HepG2 (cell line): Measurements from ENCODE around the gene MAP2K5. TPM values are rescaled to one million over a fixed set of nuclear protein-coding genes. Genes with fewer than 3 reads are reported as not detected.
A peak's percentile ranks its signal among the peaks of the same experiment; 100 is the strongest.

ENCODE experiments used
- ATRX ChIP-seq: sonication (generic); formaldehyde crosslinking; IDR thresholded peaks from 2 replicates; pipeline ENCODE4 v1.4.0; 2020; ENCODE audit warnings: missing genetic modification reagents, borderline replicate concordance
- CREB1 ChIP-seq, 2 experiments: fragments of 450-650 bp in 1 of 2; IDR thresholded peaks; 2 replicates each; pipeline ENCODE4 v1.6.1; 2016 to 2017; ENCODE audit warnings: control low read depth in 1 of 2, mild to moderate bottlenecking in 1 of 2, missing compliant biosample characterization in 1 of 2, missing genetic modification characterization in 1 of 2
- EZH2 ChIP-seq: conservative IDR thresholded peaks from 2 replicates; pipeline ENCODE4 v1.6.1; 2012; ENCODE audit warnings: mild to moderate bottlenecking, low read depth, low read length, moderate library complexity
- FOXJ3 ChIP-seq: sonication (generic); formaldehyde crosslinking; IDR thresholded peaks from 2 replicates; pipeline ENCODE4 v1.4.0; 2020; ENCODE audit warnings: missing genetic modification reagents, mild to moderate bottlenecking, borderline replicate concordance
- HIVEP1 ChIP-seq: sonication (generic); formaldehyde crosslinking; IDR thresholded peaks from 2 replicates; pipeline ENCODE4 v1.4.0; 2020; ENCODE audit warnings: mild to moderate bottlenecking, missing genetic modification reagents
- HNRNPLL ChIP-seq: fragments of 200-400 bp; formaldehyde crosslinking; IDR thresholded peaks from 2 replicates; pipeline ENCODE4 v1.6.1; 2017; ENCODE audit warnings: mild to moderate bottlenecking, low read depth, low read length; ENCODE audit not compliant: poor library complexity, severe bottlenecking
- MTF2 ChIP-seq: sonication (generic); formaldehyde crosslinking; IDR thresholded peaks from 2 replicates; pipeline ENCODE4 v1.5.0; 2020; ENCODE audit warnings: missing genetic modification reagents, borderline replicate concordance
- RBM39 ChIP-seq: fragments of 200-400 bp; formaldehyde crosslinking; IDR thresholded peaks from one replicate; pipeline ENCODE4 v1.6.1; 2018; ENCODE audit warnings: antibody characterized with exemption, mild to moderate bottlenecking, low read depth, low read length; ENCODE audit not compliant: poor library complexity, severe bottlenecking
- TGIF2 ChIP-seq: IDR thresholded peaks from 2 replicates; pipeline ENCODE4 v1.6.1; 2016; ENCODE audit warnings: control low read depth, missing compliant biosample characterization
- USF2 ChIP-seq, 2 experiments: sonication (generic) in 1 of 2; formaldehyde crosslinking in 1 of 2; IDR thresholded peaks; 2 replicates each; pipeline versions ENCODE4 v1.5.1 to v1.6.1; 2011 to 2020; ENCODE audit warnings: borderline replicate concordance in 1 of 2, low read depth in 1 of 2, low read length in 1 of 2, mild to moderate bottlenecking in 1 of 2, missing genetic modification reagents in 1 of 2, moderate library complexity in 1 of 2
- ZBTB39 ChIP-seq: sonication (generic); formaldehyde crosslinking; IDR thresholded peaks from 2 replicates; pipeline ENCODE4 v1.5.0; 2020; ENCODE audit warnings: missing genetic modification reagents
- ZNF224 ChIP-seq: sonication (generic); formaldehyde crosslinking; IDR thresholded peaks from 2 replicates; pipeline ENCODE4 v1.5.0; 2020; ENCODE audit warnings: mild to moderate bottlenecking, missing genetic modification reagents
- ZNF775 ChIP-seq: sonication (generic); formaldehyde crosslinking; IDR thresholded peaks from 2 replicates; pipeline ENCODE4 v1.4.0; 2020; ENCODE audit warnings: missing genetic modification reagents, mild to moderate bottlenecking, moderate library complexity, borderline replicate concordance
- ZNF777 ChIP-seq: sonication (generic); formaldehyde crosslinking; IDR thresholded peaks from 2 replicates; pipeline ENCODE4 v1.4.0; 2020; ENCODE audit warnings: missing genetic modification reagents
- ZNF800 ChIP-seq: sonication (generic); formaldehyde crosslinking; IDR thresholded peaks from 2 replicates; pipeline ENCODE4 v1.4.0; 2020; ENCODE audit warnings: missing genetic modification reagents
- polyA plus RNA-seq, 8 experiments: library from polyadenylated mRNA; depleted of rRNA in 3 of 8; stranded (reverse) in 7 of 8; unstranded in 1 of 8; fragments of >200 nt; fragmentation: Illumina TruSeq in 4 of 8; extraction: Trizol in 4 of 8; gene quantifications; 2 replicates each; pipeline versions ENCODE4 v1.2.1 to v1.2.3, GENCODE V29; 2011 to 2016; ENCODE audit warnings: low read depth in 4 of 8, missing spikeins in 1 of 8, mixed read lengths in 1 of 8; ENCODE audit not compliant: insufficient read depth in 1 of 8
- total RNA-seq, 5 experiments: library from RNA; depleted of rRNA; stranded (reverse); fragments of >200 nt; fragmentation: Illumina TruSeq; extraction: Trizol; gene quantifications; 2 replicates each; pipeline ENCODE4 v1.2.3, GENCODE V29; 2016; ENCODE audit warnings: low read depth in 1 of 5

MAP2K5 gene
- total and polyA plus RNA-seq, 2 of the 13 experiments (the other 11 are each of a cell fraction or from before 2014, with no cell fraction given): 4.0 to 4.3 TPM

GRCh38 chr15:67834581-67835296, 292.2 kb downstream of the MAP2K5 start (continued):
- TF ChIP-seq MTF2 (CRISPR knock-in tag): peak; percentile 85
- TF ChIP-seq ZNF777: peak; percentile 90
- TF ChIP-seq ZBTB39 (CRISPR knock-in tag): 0 out of 2 replicates have a peak, but pooled peaks have one; percentile 34
- TF ChIP-seq HNRNPLL: peak; percentile 14
- no peak for TF ChIP-seq TGIF2
- TF ChIP-seq ATRX (CRISPR knock-in tag): no peak
- peak; percentile 55; the same call in 1 of the 2 replicates for TF ChIP-seq CREB1 (IDR thresholded peaks at IDR 0.05)
- no peak for TF ChIP-seq CREB1 (CRISPR knock-in tag; IDR thresholded peaks at IDR 0.05)
- no peak for TF ChIP-seq ZNF775 (CRISPR knock-in tag)
- peak; percentile 35; the same call in 1 of the 2 replicates for TF ChIP-seq ZNF800 (CRISPR knock-in tag)
- TF ChIP-seq RBM39: peak; percentile 41
- no peak for TF ChIP-seq FOXJ3 (CRISPR knock-in tag)
- TF ChIP-seq EZH2: peak; percentile 50; the same call in 1 of the 2 replicates
- TF ChIP-seq ZNF224 (CRISPR knock-in tag): 0 out of 2 replicates have a peak, but pooled peaks have one; percentile 9
- no peak for TF ChIP-seq HIVEP1
- TF ChIP-seq USF2 (IDR thresholded peaks at IDR 0.05; ENCODE audit: low read depth, low read length): no peak
- no peak for TF ChIP-seq USF2 (CRISPR knock-in tag; IDR thresholded peaks at IDR 0.05; ENCODE audit: borderline replicate concordance)
